Measurements from ENCODE around the gene AMPD2.

DNA sequence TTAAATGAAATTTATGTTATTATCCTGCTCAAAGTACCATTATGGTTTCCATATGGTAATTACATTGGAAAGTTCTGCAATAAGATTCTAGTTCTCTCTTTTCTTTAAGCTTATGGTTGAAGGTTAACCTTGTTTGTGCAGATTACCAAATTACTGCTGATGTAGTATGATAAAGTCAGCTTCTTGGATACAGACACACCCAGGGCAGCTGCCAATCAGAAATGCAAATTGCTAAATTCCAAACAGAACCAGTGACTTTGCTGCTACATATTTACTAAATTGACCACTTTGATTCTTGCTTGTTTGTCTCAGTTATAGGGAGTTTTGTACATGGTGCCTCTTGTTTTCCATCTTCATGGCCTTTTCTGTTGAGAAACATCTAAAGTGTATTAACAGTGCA lies 26.7 kb upstream of the AMPD2 start:
- TF ChIP-seq, protein P1, sequence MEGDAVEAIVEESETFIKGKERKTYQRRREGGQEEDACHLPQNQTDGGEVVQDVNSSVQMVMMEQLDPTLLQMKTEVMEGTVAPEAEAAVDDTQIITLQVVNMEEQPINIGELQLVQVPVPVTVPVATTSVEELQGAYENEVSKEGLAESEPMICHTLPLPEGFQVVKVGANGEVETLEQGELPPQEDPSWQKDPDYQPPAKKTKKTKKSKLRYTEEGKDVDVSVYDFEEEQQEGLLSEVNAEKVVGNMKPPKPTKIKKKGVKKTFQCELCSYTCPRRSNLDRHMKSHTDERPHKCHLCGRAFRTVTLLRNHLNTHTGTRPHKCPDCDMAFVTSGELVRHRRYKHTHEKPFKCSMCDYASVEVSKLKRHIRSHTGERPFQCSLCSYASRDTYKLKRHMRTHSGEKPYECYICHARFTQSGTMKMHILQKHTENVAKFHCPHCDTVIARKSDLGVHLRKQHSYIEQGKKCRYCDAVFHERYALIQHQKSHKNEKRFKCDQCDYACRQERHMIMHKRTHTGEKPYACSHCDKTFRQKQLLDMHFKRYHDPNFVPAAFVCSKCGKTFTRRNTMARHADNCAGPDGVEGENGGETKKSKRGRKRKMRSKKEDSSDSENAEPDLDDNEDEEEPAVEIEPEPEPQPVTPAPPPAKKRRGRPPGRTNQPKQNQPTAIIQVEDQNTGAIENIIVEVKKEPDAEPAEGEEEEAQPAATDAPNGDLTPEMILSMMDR (optimal IDR thresholded peaks at IDR 0.05 in 1 of 3, IDR thresholded peaks at IDR 0.05 in 1 of 3, conservative IDR thresholded peaks at IDR 0.05 in 1 of 3; ENCODE audit: extremely low read depth in 1 of 3, insufficient read depth in 2 of 3, low read length in 3 of 3), result no peak
- no peak for TF ChIP-seq EZH2 (IDR thresholded peaks at IDR 0.05; ENCODE audit: low read length)
